Right lobe of liver (tissue), 6 donors: ENCODE data around the gene PRKCZ. TPM values are rescaled to one million over a fixed set of nuclear protein-coding genes. Genes with fewer than 3 reads are reported as not detected.
A peak's percentile ranks its signal among the peaks of the same experiment; 100 is the strongest.

Experiments
- ATAC-seq, 4 donors: fragments of 200-7000 bp; cut with Tn5 transposase; one replicate each; pipeline ENCODE4 v1.9.1; 2020; ENCODE audit warnings: mild to moderate bottlenecking in 4 of 4, moderate library complexity in 4 of 4
- DNase-seq, 3 donors: peaks; one replicate each; pipeline ENCODE4 v3.0.0-alpha.2; 2020
- H3K27ac ChIP-seq, 3 donors: fragments of 200-600 bp; one replicate each; pipeline ENCODE4 v1.8.0; 2022
- H3K27me3 ChIP-seq, 2 donors: fragments of 200-600 bp; one replicate each; pipeline ENCODE4 v1.8.0; 2022
- H3K36me3 ChIP-seq, 4 donors: fragments of 200-600 bp; sonication (generic) in 1 of 4; one replicate each; pipeline versions ENCODE4 v1.5.1 to v1.8.0; 2017 to 2022; ENCODE audit warnings: control low read depth in 1 of 4
- H3K4me1 ChIP-seq, 4 donors: fragments of 200-600 bp; sonication (generic) in 1 of 4; one replicate each; pipeline versions ENCODE4 v1.5.1 to v1.8.0; 2017 to 2022; ENCODE audit warnings: control low read depth in 1 of 4
- H3K4me3 ChIP-seq, 3 donors: fragments of 200-600 bp; one replicate each; pipeline ENCODE4 v1.8.0; 2022
- H3K9me3 ChIP-seq, 4 donors: fragments of 200-600 bp; sonication (generic) in 1 of 4; one replicate each; pipeline versions ENCODE4 v1.5.1 to v1.8.0; 2017 to 2022; ENCODE audit warnings: control low read depth in 1 of 4
- POLR2A ChIP-seq: fragments of 450-650 bp; IDR thresholded peaks from one replicate; pipeline ENCODE4 v1.6.1; 2017; ENCODE audit warnings: antibody characterized with exemption, mild to moderate bottlenecking
- WGBS: methylation state at CpG from one replicate; pipeline ENCODE4 v1.1.6; 2018; ENCODE audit warnings: low coverage, low lambda C conversion rate; ENCODE audit not compliant: insufficient coverage; ENCODE audit errors: missing lambda C conversion rate; 5-methylcytosine and 5-hydroxymethylcytosine counted together
- intact Hi-C, 2 donors: fragments of 100-400 bp; cut with DNase I; formaldehyde crosslinking; loops; one replicate each; pipeline versions ENCODE4 v1.11.2 to v1.14.1; 2022
- total RNA-seq, 6 experiments: library from RNA; depleted of rRNA in 2 of 6; stranded (reverse); fragments of >200 nt in 2 of 6; fragmentation: NEBNext Ultra II Directional in 3 of 6; extraction: Animal tissue kit (Norgen Biotek cat#: 25700) in 3 of 6; gene quantifications; one replicate each; pipeline versions ENCODE4 v1.1.0 to v1.2.4, GENCODE V29; 2016 to 2023
- TF ChIP-seq, protein P1 (sequence below), 4 donors: fragments of 200-600 bp in 3 of 4; fragments of 450-650 bp in 1 of 4; IDR thresholded peaks; one replicate each; pipeline versions ENCODE4 v1.5.1 to v1.8.0; 2016 to 2022; ENCODE audit warnings: antibody characterized with exemption in 4 of 4, mild to moderate bottlenecking in 2 of 4
- donor health status: DM: no; HTN: yes; CAD: no.
- donor health status: DM: no; HTN: no; CAD: no.
- donor health status: DM: no; HTN: no; CAD: no.
- donor health status: DM: no; HTN: yes; CAD: no.
- donor health status: DM: no; HTN: yes; CAD: no.

The PRKCZ gene
- total RNA-seq, 6 experiments from 2014 or later = 10.3 to 20.1 (median 15.8) TPM

DNA sequence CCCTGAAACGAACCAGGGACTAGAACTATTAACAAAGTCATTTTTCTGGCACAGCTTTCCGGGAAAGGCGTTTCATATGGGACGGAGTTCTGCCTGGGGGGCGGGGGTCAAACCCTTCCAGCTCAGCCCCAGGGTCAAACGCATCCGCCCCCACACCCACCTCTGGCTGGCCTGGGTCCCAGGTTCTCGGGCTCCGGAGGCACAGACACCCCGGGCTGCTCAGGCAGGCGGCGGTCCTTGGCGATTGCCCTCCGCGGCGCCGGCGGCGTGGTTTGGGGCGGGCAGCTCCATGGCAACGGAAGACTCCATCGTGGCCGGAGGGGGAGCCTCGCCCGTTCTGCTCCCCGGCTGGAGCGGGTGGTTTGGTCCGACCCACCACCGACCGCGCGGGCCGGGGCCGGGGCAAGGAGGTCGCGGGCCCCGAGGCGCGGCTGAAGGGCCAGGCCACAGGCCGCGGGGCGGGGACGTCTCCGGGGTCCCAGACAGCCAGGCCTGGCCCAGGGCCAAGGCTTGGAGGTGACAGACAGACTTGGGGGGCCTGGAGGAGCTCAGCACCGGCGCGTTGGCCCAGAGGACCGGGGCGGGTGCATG, 46.6 kb upstream of the PRKCZ start, which contains the start of gene CFAP74:
Gene CFAP74 (minus strand): TSS at position 246 of the 591 bp plus-strand sequence. CDS start 12,830 bp downstream, outside the sequence.
- Histone ChIP-seq H3K4me1 (no peaks in the 10 kb centered on the region), H3K9me3 (no peaks in the 10 kb centered on the region), H3K27me3 (peaks cover 0 to 9% of the 10 kb centered on the region in 2 donors), H3K4me3 (no peak within 1 kb of the TSS), H3K36me3 (no peaks in the 10 kb centered on the region), H3K27ac (no peak within 1 kb of the TSS)
- DNase-seq (no peak), ATAC-seq (peak; percentile 45 to 68 (median 62))
- WGBS = 4% methylated on average over 11 of the region's 49 CpGs
- TF ChIP-seq, protein P1, sequence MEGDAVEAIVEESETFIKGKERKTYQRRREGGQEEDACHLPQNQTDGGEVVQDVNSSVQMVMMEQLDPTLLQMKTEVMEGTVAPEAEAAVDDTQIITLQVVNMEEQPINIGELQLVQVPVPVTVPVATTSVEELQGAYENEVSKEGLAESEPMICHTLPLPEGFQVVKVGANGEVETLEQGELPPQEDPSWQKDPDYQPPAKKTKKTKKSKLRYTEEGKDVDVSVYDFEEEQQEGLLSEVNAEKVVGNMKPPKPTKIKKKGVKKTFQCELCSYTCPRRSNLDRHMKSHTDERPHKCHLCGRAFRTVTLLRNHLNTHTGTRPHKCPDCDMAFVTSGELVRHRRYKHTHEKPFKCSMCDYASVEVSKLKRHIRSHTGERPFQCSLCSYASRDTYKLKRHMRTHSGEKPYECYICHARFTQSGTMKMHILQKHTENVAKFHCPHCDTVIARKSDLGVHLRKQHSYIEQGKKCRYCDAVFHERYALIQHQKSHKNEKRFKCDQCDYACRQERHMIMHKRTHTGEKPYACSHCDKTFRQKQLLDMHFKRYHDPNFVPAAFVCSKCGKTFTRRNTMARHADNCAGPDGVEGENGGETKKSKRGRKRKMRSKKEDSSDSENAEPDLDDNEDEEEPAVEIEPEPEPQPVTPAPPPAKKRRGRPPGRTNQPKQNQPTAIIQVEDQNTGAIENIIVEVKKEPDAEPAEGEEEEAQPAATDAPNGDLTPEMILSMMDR (IDR thresholded peaks at IDR 0.05) = no peak
- no peak for TF ChIP-seq POLR2A
- intact Hi-C loops = no loop called here

DNA sequence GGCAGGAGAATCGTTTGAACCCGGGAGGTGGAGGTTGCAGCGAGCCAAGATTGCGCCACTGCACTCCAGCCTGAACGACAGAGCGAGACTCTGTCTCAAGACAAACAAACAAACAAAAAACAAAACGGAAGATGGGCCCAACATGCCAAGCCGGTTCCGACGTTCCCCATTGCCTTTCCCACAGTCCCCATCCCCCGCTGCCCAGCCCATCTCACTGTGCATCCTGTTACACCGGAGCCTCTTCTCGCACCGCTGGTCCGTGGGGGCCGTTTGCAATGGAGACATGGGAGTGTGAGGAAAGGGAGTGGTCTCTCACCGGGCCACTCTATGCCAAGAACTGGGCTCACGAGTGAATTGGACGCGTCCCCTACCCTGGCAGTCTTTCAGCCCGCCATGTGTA, 45.4 kb upstream of the PRKCZ start:
- intact Hi-C loops = no loop called here
- Histone ChIP-seq H3K27ac (no peak overlapping the region), H3K4me1 (no peaks in the 10 kb centered on the region), H3K36me3 (no peaks in the 10 kb centered on the region), H3K9me3 (no peaks in the 10 kb centered on the region), H3K27me3 (peaks cover 0 to 9% of the 10 kb centered on the region in 2 donors), H3K4me3 (no peak overlapping the region)
- no peak for DNase-seq
- TF ChIP-seq POLR2A = no peak
- TF ChIP-seq, protein P1 (IDR thresholded peaks at IDR 0.05) = no peak
- 57% methylated on average over 16 of the region's 21 CpGs for WGBS
- no peak for ATAC-seq

DNA sequence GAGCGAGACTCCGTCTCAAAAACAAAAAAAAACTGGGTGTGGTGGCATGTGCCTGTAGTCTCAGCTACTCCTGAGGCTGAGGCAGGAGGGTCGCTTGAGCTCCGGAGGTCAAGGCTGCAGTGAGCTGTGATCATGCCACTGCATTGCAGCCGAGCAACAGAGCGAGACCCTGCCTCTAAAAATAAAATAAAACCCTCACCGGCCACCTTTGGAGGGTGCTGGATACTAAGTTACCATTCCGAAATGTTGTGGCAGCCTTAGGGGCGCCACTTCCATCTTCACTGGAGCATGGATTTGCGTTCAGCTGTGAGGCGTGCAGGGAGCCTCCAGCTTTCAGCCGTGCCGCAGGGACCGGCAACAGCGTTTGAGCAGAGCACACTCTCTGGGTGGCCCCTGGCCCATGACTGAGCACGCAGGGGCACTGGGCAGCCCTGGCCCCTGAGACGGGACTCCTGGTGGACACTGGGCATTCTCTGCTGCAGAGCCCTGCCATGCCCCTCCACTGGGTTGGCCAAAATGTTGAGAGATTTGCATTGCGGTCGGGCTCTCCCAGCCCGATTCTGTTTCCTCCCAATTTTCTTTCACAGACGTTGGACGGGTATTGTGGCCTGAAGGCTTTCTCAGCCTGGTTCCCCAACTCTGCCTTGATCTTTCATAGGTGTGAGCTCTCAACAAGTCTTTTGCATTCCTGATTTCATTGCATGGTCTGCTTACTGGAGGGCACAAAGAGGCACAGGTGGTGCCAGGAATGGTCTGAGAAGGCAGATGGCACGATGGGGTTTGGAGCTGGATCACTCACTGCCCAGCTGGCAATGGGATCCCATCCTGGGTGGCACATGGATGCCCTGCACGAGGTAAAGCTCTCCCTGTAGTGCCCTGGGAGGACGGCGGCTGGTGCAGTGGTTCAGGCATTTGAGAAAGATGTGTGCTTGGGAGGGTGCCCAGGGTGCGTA, 40.8 kb upstream of the PRKCZ start:
- TF ChIP-seq POLR2A = no peak
- TF ChIP-seq, protein P1 (IDR thresholded peaks at IDR 0.05) = no peak

DNA sequence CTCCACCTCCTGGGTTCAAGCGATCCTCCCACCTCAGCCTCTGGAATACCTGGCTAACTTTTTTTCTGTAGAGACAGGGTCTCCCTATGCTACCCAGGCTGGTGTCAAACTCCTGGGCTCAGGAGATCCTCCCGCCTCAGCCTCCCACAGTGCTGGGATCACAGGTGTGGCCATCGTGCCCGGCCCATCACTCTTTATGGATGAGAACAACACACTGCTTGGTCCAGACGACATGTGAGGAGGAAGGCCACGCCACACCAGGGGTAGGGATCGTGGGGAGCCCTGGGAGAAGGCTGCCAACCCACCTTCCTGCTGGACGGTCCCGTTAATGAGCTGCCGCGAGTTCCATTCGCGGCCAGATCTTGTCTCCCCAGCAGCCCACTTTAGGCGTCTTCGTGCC, 36.0 kb upstream of the PRKCZ start:
- intact Hi-C loops = no loop called here
- no peak for DNase-seq
- no peak for ATAC-seq
- Histone ChIP-seq H3K27ac (no peak overlapping the region), H3K4me1 (no peaks in the 10 kb centered on the region), H3K4me3 (no peak overlapping the region), H3K9me3 (no peaks in the 10 kb centered on the region), H3K27me3 (no peaks in the 10 kb centered on the region), H3K36me3 (no peaks in the 10 kb centered on the region)
- WGBS = 78% methylated on average over 11 of the region's 15 CpGs
- TF ChIP-seq, protein P1 (IDR thresholded peaks at IDR 0.05) = no peak
- TF ChIP-seq POLR2A = no peak

More for the DNA sequence above, 40.8 kb upstream of the PRKCZ start:
- Histone ChIP-seq H3K4me1 (no peaks in the 10 kb centered on the region), H3K27ac (no peak overlapping the region), H3K27me3 (no peaks in the 10 kb centered on the region), H3K4me3 (no peak overlapping the region), H3K9me3 (no peaks in the 10 kb centered on the region), H3K36me3 (no peaks in the 10 kb centered on the region)
- DNase-seq (no peak), ATAC-seq (peak in 1 of 4 donors; percentile 30)
- WGBS = 73% methylated on average over 14 of the region's 27 CpGs
- intact Hi-C loops = no loop called here
